OCI-LY7 (cell line): ENCODE measurements around the gene TOMM20.

Source experiments
- EZH2phosphoT487 ChIP-seq: fragments of 200-600 bp; sonication (generic); IDR thresholded peaks from 2 replicates; pipeline ENCODE4 v1.6.1; 2018; ENCODE audit warnings: low read depth, borderline replicate concordance, mild to moderate bottlenecking, mixed run types, antibody characterized with exemption, low read length, moderate library complexity, mixed read lengths
- TF ChIP-seq, protein P1 (sequence below): fragments of 200-600 bp; sonication (generic); conservative IDR thresholded peaks from 2 replicates; pipeline ENCODE4 v1.5.1; 2014; ENCODE audit warnings: mild to moderate bottlenecking, antibody characterized with exemption, low read length, moderate library complexity, mixed read lengths

- TF ChIP-seq, protein P1, sequence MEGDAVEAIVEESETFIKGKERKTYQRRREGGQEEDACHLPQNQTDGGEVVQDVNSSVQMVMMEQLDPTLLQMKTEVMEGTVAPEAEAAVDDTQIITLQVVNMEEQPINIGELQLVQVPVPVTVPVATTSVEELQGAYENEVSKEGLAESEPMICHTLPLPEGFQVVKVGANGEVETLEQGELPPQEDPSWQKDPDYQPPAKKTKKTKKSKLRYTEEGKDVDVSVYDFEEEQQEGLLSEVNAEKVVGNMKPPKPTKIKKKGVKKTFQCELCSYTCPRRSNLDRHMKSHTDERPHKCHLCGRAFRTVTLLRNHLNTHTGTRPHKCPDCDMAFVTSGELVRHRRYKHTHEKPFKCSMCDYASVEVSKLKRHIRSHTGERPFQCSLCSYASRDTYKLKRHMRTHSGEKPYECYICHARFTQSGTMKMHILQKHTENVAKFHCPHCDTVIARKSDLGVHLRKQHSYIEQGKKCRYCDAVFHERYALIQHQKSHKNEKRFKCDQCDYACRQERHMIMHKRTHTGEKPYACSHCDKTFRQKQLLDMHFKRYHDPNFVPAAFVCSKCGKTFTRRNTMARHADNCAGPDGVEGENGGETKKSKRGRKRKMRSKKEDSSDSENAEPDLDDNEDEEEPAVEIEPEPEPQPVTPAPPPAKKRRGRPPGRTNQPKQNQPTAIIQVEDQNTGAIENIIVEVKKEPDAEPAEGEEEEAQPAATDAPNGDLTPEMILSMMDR: no peak
- TF ChIP-seq EZH2phosphoT487: no peak
Measured at GRCh38 chr1:235076504-235077162, 52.0 kb downstream of the TOMM20 start.
